ENCODE measurements around the gene BAIAP2L1.
"Not testable (repeated sequence)": the region's sequence is repeated elsewhere in the genome, so short reads cannot be mapped to it uniquely, and the experiment has no call there.

Gene BAIAP2L1

DNA sequence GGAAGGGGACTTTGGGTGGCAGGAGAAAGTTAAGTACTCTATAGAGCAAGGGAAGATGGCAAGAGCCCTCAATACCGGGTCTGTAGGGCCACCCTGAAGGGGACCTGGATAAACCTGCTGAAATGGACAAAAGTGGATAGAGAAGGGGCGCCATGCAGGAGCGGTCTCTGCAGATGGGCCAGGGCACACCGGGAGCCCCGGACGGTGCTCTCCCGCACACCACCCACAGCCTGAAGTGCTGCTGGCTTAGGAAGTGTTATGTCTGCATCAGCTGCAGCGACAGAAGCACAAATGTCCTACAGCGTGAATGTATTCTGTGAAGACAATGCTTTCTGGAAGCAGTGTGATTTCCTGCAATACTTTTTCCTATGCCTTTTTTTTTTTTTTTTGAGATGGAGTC lies 81.7 kb downstream of the BAIAP2L1 start:
- Histone ChIP-seq H3K4me3 (ENCODE audit: insufficient read length, low read depth) (no peak overlapping the region), H3K36me3 (ENCODE audit: insufficient read depth, insufficient read length, low read length) (peaks cover 31% of the 10 kb centered on the region), H3K9ac (ENCODE audit: insufficient read length, low read depth) (no peak overlapping the region), H3K9me3 (ENCODE audit: insufficient read depth, low read length) (no peaks in the 10 kb centered on the region), H3K4me1 (ENCODE audit: insufficient read depth, insufficient read length) (peaks cover 2% of the 10 kb centered on the region), H3K27me3 (ENCODE audit: insufficient read depth, insufficient read length) (no peaks in the 10 kb centered on the region)
- no peak for TF ChIP-seq ZNF274 (IDR thresholded peaks at IDR 0.05; ENCODE audit: low read depth, low read length)
- no peak for TF ChIP-seq SUZ12 (IDR thresholded peaks at IDR 0.05; ENCODE audit: extremely low read depth, insufficient read depth, insufficient read length)
- TF ChIP-seq YY1 (IDR thresholded peaks at IDR 0.05; ENCODE audit: insufficient read depth, insufficient read length): no peak
- DNase-seq (ENCODE audit: low read depth, low spot score): no peak

DNA sequence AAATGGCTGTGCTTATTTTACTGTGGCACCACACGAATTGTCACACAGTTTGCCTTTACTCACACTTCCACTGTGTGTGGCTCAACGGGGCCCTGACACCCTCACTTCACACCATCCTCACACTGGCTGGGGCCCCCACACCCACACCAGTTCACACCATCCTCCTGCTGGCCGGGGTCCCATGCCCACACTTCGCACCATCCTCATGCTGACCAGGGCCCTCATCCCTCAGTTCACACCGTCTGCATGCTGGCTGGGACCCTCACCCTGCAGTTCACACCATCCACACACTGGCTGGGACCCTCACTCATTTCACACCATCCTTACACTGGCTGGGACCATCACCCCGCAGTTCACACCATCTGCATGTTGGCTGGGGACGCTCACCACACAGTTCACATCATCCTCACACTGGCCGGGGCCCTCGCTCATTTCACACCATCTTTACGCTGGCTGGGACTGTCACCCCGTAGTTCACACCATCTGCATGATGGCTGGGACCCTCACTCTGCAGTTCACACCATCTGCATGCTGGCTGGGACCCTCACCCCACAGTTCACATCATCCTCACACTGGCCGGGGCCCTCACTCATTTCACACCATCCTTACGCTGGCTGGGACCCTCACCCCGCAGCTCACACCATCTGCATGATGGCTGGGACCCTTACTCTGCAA lies 83.4 kb downstream of the BAIAP2L1 start:
- Histone ChIP-seq H3K4me1 (ENCODE audit: insufficient read depth, insufficient read length) (peaks cover 2% of the 10 kb centered on the region), H3K36me3 (ENCODE audit: insufficient read depth, insufficient read length, low read length) (peaks cover 34% of the 10 kb centered on the region), H3K4me3 (ENCODE audit: insufficient read length, low read depth) (no peak overlapping the region), H3K9me3 (ENCODE audit: insufficient read depth, low read length) (no peaks in the 10 kb centered on the region), H3K27me3 (ENCODE audit: insufficient read depth, insufficient read length) (no peaks in the 10 kb centered on the region), H3K9ac (ENCODE audit: insufficient read length, low read depth) (no peak overlapping the region)
- no peak for DNase-seq (ENCODE audit: low read depth, low spot score)
- no peak for TF ChIP-seq ZNF274 (IDR thresholded peaks at IDR 0.05; ENCODE audit: low read depth, low read length)
- no peak for TF ChIP-seq SUZ12 (IDR thresholded peaks at IDR 0.05; ENCODE audit: extremely low read depth, insufficient read depth, insufficient read length)
- TF ChIP-seq YY1 (IDR thresholded peaks at IDR 0.05; ENCODE audit: insufficient read depth, insufficient read length): no peak

DNA sequence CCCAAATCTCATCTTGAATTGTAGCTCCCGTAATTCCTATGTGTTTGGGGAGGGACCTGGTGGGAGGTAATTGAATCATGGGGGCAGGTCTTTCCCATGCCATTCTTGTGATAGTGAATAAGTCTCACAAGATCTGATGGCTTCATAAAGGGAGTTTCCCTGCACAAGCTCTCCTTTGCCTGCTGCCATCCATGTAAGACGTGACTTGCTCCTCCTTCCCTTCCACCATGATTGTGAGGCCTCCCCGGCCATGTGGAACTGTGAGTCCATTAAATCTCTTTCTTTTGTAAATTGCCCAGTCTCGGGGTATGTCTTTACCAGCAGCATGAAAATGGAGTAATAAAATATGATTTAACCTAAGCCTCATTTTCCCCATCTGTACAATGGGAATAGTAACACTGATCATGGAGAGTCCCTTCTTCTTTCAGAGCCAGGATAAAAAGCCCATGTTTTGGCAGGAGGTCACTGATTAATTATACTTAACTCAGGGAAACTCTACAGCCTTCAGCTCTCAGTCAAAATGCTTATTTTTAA lies 84.8 kb downstream of the BAIAP2L1 start:
- not testable (repeated sequence) for DNase-seq (ENCODE audit: low read depth, low spot score); H3K4me1 ChIP-seq (ENCODE audit: insufficient read depth, insufficient read length); H3K27me3 ChIP-seq (ENCODE audit: insufficient read depth, insufficient read length); H3K9me3 ChIP-seq (ENCODE audit: insufficient read depth, low read length); H3K4me3 ChIP-seq (ENCODE audit: insufficient read length, low read depth); H3K9ac ChIP-seq (ENCODE audit: insufficient read length, low read depth)
- H3K36me3 ChIP-seq (ENCODE audit: insufficient read depth, insufficient read length, low read length): peaks cover 43% of the 10 kb centered on the region

DNA sequence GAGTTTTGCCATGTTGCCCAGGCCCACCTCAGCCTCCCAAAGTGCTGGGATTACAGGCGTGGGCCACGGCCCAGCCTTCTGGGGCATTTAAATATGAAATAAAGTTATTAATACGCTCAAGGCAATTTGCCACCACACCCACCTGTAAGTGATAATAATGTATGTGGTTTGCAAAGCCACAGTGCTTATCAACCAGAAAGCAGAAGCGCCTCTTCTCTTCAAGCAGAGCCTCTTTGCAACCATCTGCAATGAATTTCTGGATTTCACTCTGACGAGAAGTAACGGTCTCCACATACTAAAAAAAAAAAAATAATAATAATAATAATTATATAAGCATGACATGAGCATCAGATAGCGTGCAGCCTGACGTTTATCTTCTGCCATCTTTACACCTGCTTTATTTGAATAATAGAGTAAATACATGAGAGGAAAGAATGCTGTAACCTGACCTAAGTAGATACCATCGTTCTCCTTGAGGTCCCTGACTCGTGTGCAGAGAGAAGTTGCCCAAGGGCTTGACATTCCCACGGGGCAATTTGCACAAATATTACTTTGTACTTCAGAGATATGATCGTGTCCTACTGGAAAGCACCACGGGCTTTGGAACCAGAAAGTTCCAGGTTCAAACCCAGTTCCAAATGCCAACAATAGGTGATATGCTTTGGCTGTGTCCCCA lies 85.4 kb downstream of the BAIAP2L1 start:
- Histone ChIP-seq H3K9me3 (ENCODE audit: insufficient read depth, low read length) (no peaks in the 10 kb centered on the region), H3K4me3 (ENCODE audit: insufficient read length, low read depth) (no peak overlapping the region), H3K36me3 (ENCODE audit: insufficient read depth, insufficient read length, low read length) (peaks cover 43% of the 10 kb centered on the region), H3K4me1 (ENCODE audit: insufficient read depth, insufficient read length) (no peaks in the 10 kb centered on the region), H3K9ac (ENCODE audit: insufficient read length, low read depth) (no peak overlapping the region), H3K27me3 (ENCODE audit: insufficient read depth, insufficient read length) (no peaks in the 10 kb centered on the region)
- DNase-seq (ENCODE audit: low read depth, low spot score): no peak
- TF ChIP-seq ZNF274 (IDR thresholded peaks at IDR 0.05; ENCODE audit: low read depth, low read length): no peak
- TF ChIP-seq SUZ12 (IDR thresholded peaks at IDR 0.05; ENCODE audit: extremely low read depth, insufficient read depth, insufficient read length): no peak
- no peak for TF ChIP-seq YY1 (IDR thresholded peaks at IDR 0.05; ENCODE audit: insufficient read depth, insufficient read length)

DNA sequence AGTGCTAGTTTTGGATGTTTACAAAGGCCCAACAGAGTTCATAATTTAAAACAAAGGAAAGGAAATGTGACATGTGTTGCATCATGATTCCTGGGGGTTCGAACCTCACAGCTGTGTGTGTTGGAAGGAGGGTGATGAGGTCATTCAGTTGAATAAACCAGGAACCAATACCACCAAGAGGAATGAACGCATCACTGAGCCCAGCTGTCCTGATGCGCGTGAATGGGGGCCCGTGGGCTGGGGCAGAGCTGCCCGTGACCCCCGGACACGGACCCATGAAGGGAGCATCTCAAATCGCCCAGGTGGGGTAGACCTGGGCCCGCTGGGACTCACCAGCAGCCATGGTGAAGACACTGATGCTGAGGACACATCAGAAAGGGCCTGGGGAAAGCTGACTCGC lies 86.4 kb downstream of the BAIAP2L1 start:
- DNase-seq (ENCODE audit: low read depth, low spot score): no peak
- TF ChIP-seq ZNF274 (IDR thresholded peaks at IDR 0.05; ENCODE audit: low read depth, low read length) (no peak), SUZ12 (IDR thresholded peaks at IDR 0.05; ENCODE audit: extremely low read depth, insufficient read depth, insufficient read length) (no peak), YY1 (IDR thresholded peaks at IDR 0.05; ENCODE audit: insufficient read depth, insufficient read length) (no peak)
- Histone ChIP-seq H3K4me1 (ENCODE audit: insufficient read depth, insufficient read length) (no peaks in the 10 kb centered on the region), H3K9ac (ENCODE audit: insufficient read length, low read depth) (no peak overlapping the region), H3K36me3 (ENCODE audit: insufficient read depth, insufficient read length, low read length) (peaks cover 51% of the 10 kb centered on the region), H3K4me3 (ENCODE audit: insufficient read length, low read depth) (no peak overlapping the region), H3K9me3 (ENCODE audit: insufficient read depth, low read length) (no peaks in the 10 kb centered on the region), H3K27me3 (ENCODE audit: insufficient read depth, insufficient read length) (no peaks in the 10 kb centered on the region)

DNA sequence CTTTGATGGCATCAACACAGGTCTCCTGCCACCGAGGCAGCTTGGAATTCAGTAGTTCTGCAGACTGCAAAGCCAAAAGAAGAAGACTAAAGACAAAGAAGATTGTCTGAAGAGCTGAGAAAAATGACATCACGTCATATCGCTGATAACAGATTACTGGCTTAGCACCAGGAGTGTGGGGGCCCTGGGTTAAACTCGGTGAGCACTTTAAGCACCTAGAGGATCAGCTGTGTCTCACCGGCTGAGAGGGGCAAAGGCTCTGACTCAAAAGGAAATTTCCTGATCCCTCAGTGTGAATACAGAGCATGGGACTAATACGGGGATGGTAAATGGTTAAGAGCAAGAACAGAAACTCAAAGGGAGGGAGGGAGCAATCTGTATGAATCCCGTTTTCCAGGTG lies 88.7 kb downstream of the BAIAP2L1 start:
- Histone ChIP-seq H3K36me3 (ENCODE audit: insufficient read depth, insufficient read length, low read length) (peaks cover 58% of the 10 kb centered on the region), H3K4me1 (ENCODE audit: insufficient read depth, insufficient read length) (no peaks in the 10 kb centered on the region), H3K9ac (ENCODE audit: insufficient read length, low read depth) (no peak overlapping the region), H3K27me3 (ENCODE audit: insufficient read depth, insufficient read length) (no peaks in the 10 kb centered on the region), H3K9me3 (ENCODE audit: insufficient read depth, low read length) (no peaks in the 10 kb centered on the region), H3K4me3 (ENCODE audit: insufficient read length, low read depth) (no peak overlapping the region)
- DNase-seq (ENCODE audit: low read depth, low spot score): no peak
- TF ChIP-seq SUZ12 (IDR thresholded peaks at IDR 0.05; ENCODE audit: extremely low read depth, insufficient read depth, insufficient read length): no peak
- no peak for TF ChIP-seq ZNF274 (IDR thresholded peaks at IDR 0.05; ENCODE audit: low read depth, low read length)
- TF ChIP-seq YY1 (IDR thresholded peaks at IDR 0.05; ENCODE audit: insufficient read depth, insufficient read length): no peak

DNA sequence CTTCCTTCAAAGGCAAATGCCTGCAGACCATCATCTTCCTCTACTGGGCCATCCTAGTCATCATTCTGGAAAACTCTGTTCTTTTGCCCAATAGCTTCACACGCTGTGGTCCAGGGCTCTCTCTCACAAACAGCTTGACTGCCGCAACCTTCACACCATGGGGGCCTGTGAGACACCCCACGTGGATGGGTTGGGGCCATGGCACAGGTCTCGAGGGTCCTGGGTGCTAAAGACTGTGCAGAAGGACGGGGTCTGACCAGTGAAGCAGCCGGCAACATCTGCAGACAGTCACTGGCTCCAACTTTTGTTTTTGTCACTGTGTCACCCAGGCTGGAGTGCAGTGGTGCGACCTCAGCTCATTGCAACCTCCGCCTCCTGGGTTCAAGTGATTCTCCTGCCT lies 91.3 kb downstream of the BAIAP2L1 start:
- Histone ChIP-seq H3K4me3 (ENCODE audit: insufficient read length, low read depth) (no peak overlapping the region), H3K9ac (ENCODE audit: insufficient read length, low read depth) (no peak overlapping the region), H3K36me3 (ENCODE audit: insufficient read depth, insufficient read length, low read length) (peaks cover 54% of the 10 kb centered on the region), H3K9me3 (ENCODE audit: insufficient read depth, low read length) (no peaks in the 10 kb centered on the region), H3K27me3 (ENCODE audit: insufficient read depth, insufficient read length) (no peaks in the 10 kb centered on the region), H3K4me1 (ENCODE audit: insufficient read depth, insufficient read length) (no peaks in the 10 kb centered on the region)
- no peak for DNase-seq (ENCODE audit: low read depth, low spot score)
- TF ChIP-seq SUZ12 (IDR thresholded peaks at IDR 0.05; ENCODE audit: extremely low read depth, insufficient read depth, insufficient read length): no peak
- no peak for TF ChIP-seq YY1 (IDR thresholded peaks at IDR 0.05; ENCODE audit: insufficient read depth, insufficient read length)
- TF ChIP-seq ZNF274 (IDR thresholded peaks at IDR 0.05; ENCODE audit: low read depth, low read length): no peak
